Endodermal cell (in vitro differentiated cells): Measurements from ENCODE around the gene TIMMDC1. TPM values are rescaled to one million over a fixed set of nuclear protein-coding genes. Genes with fewer than 3 reads are reported as not detected.

Experiments used
- DNase-seq: peaks from one replicate; pipeline ENCODE4 v3.0.0-alpha.2; 2017
- H3K27ac ChIP-seq: 2 replicates; pipeline ENCODE4 v1.5.1; 2013; ENCODE audit warnings: mild to moderate bottlenecking, low read depth, low read length, moderate library complexity
- H3K27me3 ChIP-seq: 2 replicates; pipeline ENCODE4 v1.6.1; 2013; ENCODE audit warnings: mild to moderate bottlenecking, low read length, moderate library complexity; ENCODE audit not compliant: insufficient read depth, control insufficient read depth, poor library complexity, severe bottlenecking
- H3K36me3 ChIP-seq: 2 replicates; pipeline ENCODE4 v1.7.0; 2013; ENCODE audit warnings: mild to moderate bottlenecking, low read length, moderate library complexity; ENCODE audit not compliant: control insufficient read depth, insufficient read depth
- H3K4me1 ChIP-seq: one replicate; pipeline ENCODE4 v1.7.0; 2013; ENCODE audit warnings: low read length; ENCODE audit not compliant: control insufficient read depth, insufficient read depth
- H3K4me3 ChIP-seq: 2 replicates; pipeline ENCODE4 v1.5.1; 2013; ENCODE audit warnings: mild to moderate bottlenecking, low read length, moderate library complexity
- H3K9ac ChIP-seq: 2 replicates; pipeline ENCODE4 v1.6.1; 2013; ENCODE audit warnings: mild to moderate bottlenecking, low read length, moderate library complexity; ENCODE audit not compliant: poor library complexity, severe bottlenecking; ENCODE audit errors: extremely low read depth
- H3K9me3 ChIP-seq: 2 replicates; pipeline ENCODE4 v1.6.1; 2013; ENCODE audit warnings: mild to moderate bottlenecking, low read length, moderate library complexity; ENCODE audit not compliant: control insufficient read depth
- H3K27ac Mint-ChIP-seq: 2 replicates; pipeline ENCODE4 v1.8.0; 2020; ENCODE audit warnings: mixed read lengths
- H3K27me3 Mint-ChIP-seq: 2 replicates; pipeline ENCODE4 v1.8.0; 2021; ENCODE audit warnings: mild to moderate bottlenecking, mixed read lengths; ENCODE audit not compliant: insufficient read depth
- H3K36me3 Mint-ChIP-seq: 2 replicates; pipeline ENCODE4 v1.8.0; 2020; ENCODE audit warnings: low read depth, mixed read lengths
- H3K4me1 Mint-ChIP-seq: 2 replicates; pipeline ENCODE4 v1.8.0; 2020; ENCODE audit warnings: mixed read lengths
- H3K4me3 Mint-ChIP-seq: 2 replicates; pipeline ENCODE4 v1.8.0; 2020; ENCODE audit warnings: mild to moderate bottlenecking, moderate library complexity, mixed read lengths
- H3K9me3 Mint-ChIP-seq: 2 replicates; pipeline ENCODE4 v1.8.0; 2020; ENCODE audit warnings: mild to moderate bottlenecking, mixed read lengths
- CTCF ChIP-seq: fragments of 200-600 bp; sonication (generic); conservative IDR thresholded peaks from 2 replicates; pipeline ENCODE4 v1.5.0; 2021; ENCODE audit warnings: antibody characterized with exemption, mild to moderate bottlenecking
- WGBS, 2 experiments: methylation state at CpG; one replicate each; pipeline versions ENCODE4 v1.1.5 to v1.1.7; 2013; ENCODE audit warnings: missing lambda C conversion rate in 2 of 2, mixed read lengths in 1 of 2; ENCODE audit not compliant: insufficient coverage in 1 of 2, insufficient read length in 1 of 2; 5-methylcytosine and 5-hydroxymethylcytosine counted together
- total RNA-seq, 2 donors: library from RNA; stranded (reverse); fragmentation: NEBNext Ultra II Directional in 1 of 2; extraction: Animal tissue kit (Norgen Biotek cat#: 25700) in 1 of 2; gene quantifications; 2 replicates in 1 of 2; 3 replicates in 1 of 2; pipeline ENCODE4 v1.2.1, GENCODE V29; 2021

TIMMDC1 gene
- total RNA-seq, 2 donors from 2014 or later: 107 to 119 TPM

GRCh38 chr3:119541547-119541946, 43.2 kb downstream of the TIMMDC1 start:
- DNase-seq: no peak
- no peaks in the 10 kb centered on the region for H3K36me3 ChIP-seq
- H3K9ac ChIP-seq: no peak overlapping the region
- Mint-ChIP-seq H3K9me3 (peaks cover 4% of the 10 kb centered on the region), H3K4me1 (no peaks in the 10 kb centered on the region), H3K4me3 (no peak overlapping the region), H3K27me3 (no peaks in the 10 kb centered on the region), H3K36me3 (peaks cover 3% of the 10 kb centered on the region), H3K27ac (no peak overlapping the region)
- 78 to 88% methylated on average over 3 of the region's 3 CpGs for WGBS, 2 experiments
- H3K4me3 ChIP-seq: no peak overlapping the region
- H3K9me3 ChIP-seq: peaks cover 4% of the 10 kb centered on the region
- H3K27me3 ChIP-seq: no peaks in the 10 kb centered on the region
- no peaks in the 10 kb centered on the region for H3K4me1 ChIP-seq
- TF ChIP-seq CTCF: no peak
- no peak overlapping the region for H3K27ac ChIP-seq

GRCh38 chr3:119542168-119542767, 43.9 kb downstream of the TIMMDC1 start:
- Mint-ChIP-seq H3K4me1 (no peaks in the 10 kb centered on the region), H3K9me3 (peaks cover 4% of the 10 kb centered on the region), H3K36me3 (peaks cover 3% of the 10 kb centered on the region), H3K4me3 (no peak overlapping the region), H3K27ac (no peak overlapping the region), H3K27me3 (no peaks in the 10 kb centered on the region)
- Histone ChIP-seq H3K9me3 (peaks cover 4% of the 10 kb centered on the region), H3K27me3 (no peaks in the 10 kb centered on the region), H3K9ac (no peak overlapping the region), H3K36me3 (no peaks in the 10 kb centered on the region), H3K4me1 (no peaks in the 10 kb centered on the region), H3K4me3 (no peak overlapping the region), H3K27ac (no peak overlapping the region)
- DNase-seq: no peak
- no peak for TF ChIP-seq CTCF
- 100% methylated on average over 1 to 2 of the region's 2 CpGs for WGBS, 2 experiments

- WGBS, 2 experiments: 93 to 95% methylated on average over 7 of the region's 7 CpGs
- no peaks in the 10 kb centered on the region for H3K4me1 Mint-ChIP-seq
- no peak overlapping the region for H3K27ac Mint-ChIP-seq
- peaks cover 4% of the 10 kb centered on the region for H3K9me3 Mint-ChIP-seq
- H3K36me3 Mint-ChIP-seq: peaks cover 3% of the 10 kb centered on the region
- no peaks in the 10 kb centered on the region for H3K27me3 Mint-ChIP-seq
- no peaks in the 10 kb centered on the region for H3K27me3 ChIP-seq
- no peaks in the 10 kb centered on the region for H3K4me1 ChIP-seq
- peaks cover 4% of the 10 kb centered on the region for H3K9me3 ChIP-seq
- TF ChIP-seq CTCF: peak; percentile 34
- no peak overlapping the region for H3K27ac ChIP-seq
- H3K9ac ChIP-seq: no peak overlapping the region
- no peak for DNase-seq
- H3K4me3 Mint-ChIP-seq: no peak overlapping the region
- H3K36me3 ChIP-seq: no peaks in the 10 kb centered on the region
- no peak overlapping the region for H3K4me3 ChIP-seq
Observed at GRCh38 chr3:119543147-119543546, 44.8 kb downstream of the TIMMDC1 start.
